Activated naive CD8-positive, alpha-beta T cell treated with anti-CD3 and anti-CD28 coated beads, Interleukin-2, amount 10 ng/mL, durations not matched to agents 7 days and 5 days (primary cell): ENCODE results near the gene MTG2. TPM values are rescaled to one million over a fixed set of nuclear protein-coding genes. Genes with fewer than 3 reads are reported as not detected.
A peak's percentile ranks its signal among the peaks of the same experiment; 100 is the strongest.

Experiments used
- ATAC-seq: fragments of 150-1000 bp; cut with Tn5 transposase; one replicate; pipeline ENCODE4 v1.10.0; 2021; ENCODE audit warnings: low read depth, moderate library complexity
- POLR2A ChIA-PET: fragments of 350-600 bp; sonication (Branson Sonifier 250); formaldehyde crosslinking; loops from one replicate; lab custom pipeline; 2021; ENCODE audit warnings: antibody characterized with exemption; lab: Charles Lee
- DNase-seq: peaks from one replicate; pipeline ENCODE4 v3.0.0; 2021
- H3K27ac Mint-ChIP-seq: one replicate; pipeline ENCODE4 v1.8.0; 2022; ENCODE audit warnings: mild to moderate bottlenecking, mixed read lengths
- H3K27me3 Mint-ChIP-seq: one replicate; pipeline ENCODE4 v1.8.0; 2022; ENCODE audit warnings: mild to moderate bottlenecking, moderate library complexity, mixed read lengths
- H3K36me3 Mint-ChIP-seq: one replicate; pipeline ENCODE4 v1.8.0; 2021; ENCODE audit warnings: mild to moderate bottlenecking, mixed read lengths
- H3K4me1 Mint-ChIP-seq: one replicate; pipeline ENCODE4 v1.8.0; 2021; ENCODE audit warnings: mixed read lengths
- H3K4me3 Mint-ChIP-seq: one replicate; pipeline ENCODE4 v1.8.0; 2022; ENCODE audit warnings: mild to moderate bottlenecking, moderate library complexity, mixed read lengths
- H3K9me3 Mint-ChIP-seq: one replicate; pipeline ENCODE4 v1.8.0; 2021; ENCODE audit warnings: mixed read lengths
- total RNA-seq, 2 experiments: library from RNA; stranded (reverse); gene quantifications; one replicate each; pipeline ENCODE4 v1.2.3, GENCODE V29; 2021

The MTG2 gene
- total RNA-seq, 2 experiments from 2014 or later: 34.9 to 39.5 TPM

DNA sequence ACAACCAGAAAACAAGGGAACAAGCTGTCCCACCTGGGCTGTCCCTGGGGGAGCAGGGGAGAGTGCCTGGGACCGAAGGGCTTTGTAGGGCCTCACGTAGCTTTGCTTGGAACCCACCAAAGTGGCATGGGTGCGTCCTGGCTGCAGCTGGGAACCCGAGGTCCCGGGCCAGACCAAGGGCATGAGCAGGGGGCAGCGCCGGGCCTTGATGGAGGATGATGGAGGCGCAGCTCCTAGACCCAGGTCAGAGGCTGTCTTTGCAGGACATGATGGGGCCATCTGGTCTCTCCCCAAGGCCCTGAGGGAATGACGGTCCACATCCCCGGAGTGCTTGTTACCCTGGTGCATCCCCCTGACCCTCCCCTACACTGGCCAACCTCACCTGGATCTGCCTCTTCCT, 47.9 kb downstream of the MTG2 start:
- DNase-seq: no peak
- H3K4me1 Mint-ChIP-seq: no peaks in the 10 kb centered on the region
- no peak for ATAC-seq
- no peaks in the 10 kb centered on the region for H3K9me3 Mint-ChIP-seq
- POLR2A ChIA-PET: interaction anchor here (1.4 kb wide), 1 partner anchor 88 kb away, joined by 3 read pairs; the partner anchor contains the start of genes PSMA7 and SS18L1
- H3K27ac Mint-ChIP-seq: no peak overlapping the region
- H3K36me3 Mint-ChIP-seq: no peaks in the 10 kb centered on the region
- no peaks in the 10 kb centered on the region for H3K27me3 Mint-ChIP-seq
- H3K4me3 Mint-ChIP-seq: no peak overlapping the region

DNA sequence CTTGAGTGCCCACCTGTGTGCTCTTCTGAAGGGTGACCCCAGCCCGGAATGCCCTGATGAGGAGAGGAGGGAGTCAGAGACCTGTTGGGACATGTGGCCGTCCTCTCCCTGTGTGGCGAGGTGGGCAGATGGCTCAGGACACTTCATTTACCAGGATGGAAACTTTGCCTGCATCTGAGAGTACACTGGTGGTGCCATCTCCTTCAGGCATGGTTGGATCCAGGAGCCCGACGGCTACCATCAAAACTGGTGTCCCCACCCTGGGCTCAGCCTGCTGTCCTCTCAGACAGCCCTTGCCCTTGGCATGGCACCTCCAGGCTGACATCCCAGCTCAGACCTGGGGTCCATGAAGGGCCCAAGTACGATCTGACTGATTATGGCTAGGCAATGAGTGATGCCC, 48.5 kb downstream of the MTG2 start:
- no peaks in the 10 kb centered on the region for H3K27me3 Mint-ChIP-seq
- DNase-seq: no peak
- H3K4me1 Mint-ChIP-seq: no peaks in the 10 kb centered on the region
- H3K4me3 Mint-ChIP-seq: no peak overlapping the region
- POLR2A ChIA-PET: interaction anchor here (1.4 kb wide), 1 partner anchor 88 kb away, joined by 3 read pairs; the partner anchor contains the start of genes PSMA7 and SS18L1
- H3K36me3 Mint-ChIP-seq: no peaks in the 10 kb centered on the region
- ATAC-seq: no peak
- no peaks in the 10 kb centered on the region for H3K9me3 Mint-ChIP-seq
- H3K27ac Mint-ChIP-seq: no peak overlapping the region

DNA sequence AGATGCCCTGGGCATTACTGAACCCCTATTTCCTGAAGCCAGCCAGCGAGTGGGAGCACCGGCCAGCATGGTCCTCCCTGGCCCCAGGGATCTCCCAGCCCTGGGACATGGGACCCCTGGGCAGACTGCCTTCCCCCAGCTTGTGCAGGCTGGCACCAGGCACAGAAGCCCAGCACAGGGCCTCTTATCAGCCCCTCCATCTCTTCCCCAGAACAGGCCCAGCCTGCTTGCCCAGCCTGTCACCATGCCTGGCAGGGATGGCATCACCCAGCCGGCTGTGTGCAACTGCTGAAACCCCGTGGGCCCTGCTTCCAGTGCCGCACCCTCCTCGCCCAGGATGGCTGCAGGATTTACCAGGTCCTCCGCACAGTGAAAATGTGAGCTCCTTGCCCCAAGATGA, 49.4 kb downstream of the MTG2 start:
- H3K36me3 Mint-ChIP-seq: no peaks in the 10 kb centered on the region
- POLR2A ChIA-PET: interaction anchor here (1.4 kb wide), 1 partner anchor 89 kb away, joined by 3 read pairs; the partner anchor contains the start of genes PSMA7 and SS18L1
- ATAC-seq: no peak
- H3K27ac Mint-ChIP-seq: no peak overlapping the region
- no peak for DNase-seq
- no peaks in the 10 kb centered on the region for H3K9me3 Mint-ChIP-seq
- no peak overlapping the region for H3K4me3 Mint-ChIP-seq
- H3K4me1 Mint-ChIP-seq: no peaks in the 10 kb centered on the region
- H3K27me3 Mint-ChIP-seq: no peaks in the 10 kb centered on the region

DNA sequence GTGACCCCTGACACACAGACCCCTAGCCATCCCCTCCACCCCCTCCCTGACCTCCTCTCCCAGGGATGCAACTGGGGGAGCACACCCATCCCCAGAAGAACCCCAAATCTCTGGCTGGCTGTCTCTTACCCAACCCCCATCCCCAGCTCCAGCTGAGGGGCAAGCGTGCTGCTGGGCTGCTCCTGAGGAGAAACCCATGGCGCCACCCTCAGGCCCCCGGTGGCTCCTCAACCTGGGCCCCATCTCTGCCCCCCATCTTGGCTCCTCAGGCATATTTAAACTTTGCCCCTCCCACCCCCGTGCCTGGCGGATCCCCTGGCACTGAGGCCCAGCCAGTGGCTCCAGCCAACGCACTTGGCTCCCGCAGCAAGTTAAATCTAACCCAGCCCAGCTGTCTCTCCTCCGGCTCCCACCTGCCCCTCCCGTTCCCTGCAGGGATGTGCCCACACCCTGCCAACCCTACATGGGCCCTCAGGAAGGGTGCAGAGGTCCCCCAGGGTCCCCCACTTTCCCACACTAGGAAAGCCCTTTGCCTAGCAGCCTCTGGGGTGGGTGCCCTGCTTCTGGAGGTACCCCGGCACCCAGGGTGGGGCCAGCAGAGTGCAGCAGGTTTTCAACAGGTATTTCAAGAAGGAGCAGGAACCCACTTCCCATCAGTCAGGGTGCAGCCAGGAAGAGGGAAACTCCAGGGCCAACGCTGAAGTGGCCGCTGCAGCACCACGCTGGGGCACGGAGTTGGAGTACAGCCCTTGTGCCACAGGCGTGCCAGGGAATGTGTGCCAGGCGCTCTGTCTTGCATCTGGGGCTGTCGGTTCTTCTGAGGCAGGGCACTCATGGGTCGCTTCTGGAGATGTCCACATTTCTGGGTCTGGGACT, 50.2 kb downstream of the MTG2 start:
- H3K4me1 Mint-ChIP-seq: peaks cover 4% of the 10 kb centered on the region
- DNase-seq (no peak), ATAC-seq (no peak)
- H3K9me3 Mint-ChIP-seq: no peaks in the 10 kb centered on the region
- no peak overlapping the region for H3K4me3 Mint-ChIP-seq
- no peak overlapping the region for H3K27ac Mint-ChIP-seq
- H3K27me3 Mint-ChIP-seq: no peaks in the 10 kb centered on the region
- POLR2A ChIA-PET: no interaction called here
- no peaks in the 10 kb centered on the region for H3K36me3 Mint-ChIP-seq

DNA sequence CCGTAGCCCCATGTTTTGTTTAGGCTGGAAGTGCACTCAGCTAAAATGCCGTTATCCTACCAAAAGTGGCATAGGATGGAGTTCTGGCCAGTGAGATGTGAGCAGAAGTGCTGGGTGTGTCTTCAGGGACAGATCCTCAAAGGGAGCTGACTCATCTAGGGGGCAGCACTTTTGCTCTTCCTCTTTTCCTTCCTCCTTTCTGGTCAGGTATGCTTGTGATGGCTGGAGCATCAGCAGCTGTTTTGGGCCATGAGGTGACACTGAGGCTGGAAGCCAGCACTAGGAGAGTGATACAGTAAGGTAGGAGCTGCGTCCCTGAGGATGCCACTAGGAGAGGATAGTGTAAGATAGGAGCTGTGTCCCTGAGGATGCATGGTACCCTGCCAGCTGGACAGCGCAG, 50.9 kb downstream of the MTG2 start:
- H3K9me3 Mint-ChIP-seq: no peaks in the 10 kb centered on the region
- DNase-seq: no peak
- peaks cover 4% of the 10 kb centered on the region for H3K4me1 Mint-ChIP-seq
- no peak overlapping the region for H3K27ac Mint-ChIP-seq
- POLR2A ChIA-PET: no interaction called here
- H3K4me3 Mint-ChIP-seq: no peak overlapping the region
- no peaks in the 10 kb centered on the region for H3K36me3 Mint-ChIP-seq
- H3K27me3 Mint-ChIP-seq: no peaks in the 10 kb centered on the region
- no peak for ATAC-seq

DNA sequence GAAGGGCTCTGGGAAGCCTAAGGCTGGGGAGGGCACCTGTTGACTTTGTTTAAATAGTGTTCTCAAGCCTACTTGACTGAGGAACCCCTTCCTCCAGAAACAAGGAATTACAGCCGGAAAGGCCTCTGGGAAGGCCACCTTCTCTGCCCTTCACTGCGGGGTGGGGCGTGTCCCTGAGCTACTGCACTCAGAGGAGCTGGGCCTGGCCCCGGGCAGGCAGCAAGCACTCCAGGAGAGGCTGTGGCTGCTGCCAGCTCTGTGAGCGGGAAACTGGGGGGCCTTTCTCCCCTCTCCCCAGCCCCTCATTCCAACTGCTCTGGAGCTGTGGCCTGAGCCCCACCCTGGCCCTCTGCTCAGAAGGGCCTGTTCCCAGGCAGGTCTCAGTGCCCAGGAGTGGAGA, 51.5 kb downstream of the MTG2 start:
- H3K36me3 Mint-ChIP-seq: no peaks in the 10 kb centered on the region
- H3K27me3 Mint-ChIP-seq: no peaks in the 10 kb centered on the region
- no peak overlapping the region for H3K27ac Mint-ChIP-seq
- no peak overlapping the region for H3K4me3 Mint-ChIP-seq
- POLR2A ChIA-PET: no interaction called here
- no peak for ATAC-seq
- peaks cover 7% of the 10 kb centered on the region for H3K4me1 Mint-ChIP-seq
- H3K9me3 Mint-ChIP-seq: no peaks in the 10 kb centered on the region
- DNase-seq: no peak

DNA sequence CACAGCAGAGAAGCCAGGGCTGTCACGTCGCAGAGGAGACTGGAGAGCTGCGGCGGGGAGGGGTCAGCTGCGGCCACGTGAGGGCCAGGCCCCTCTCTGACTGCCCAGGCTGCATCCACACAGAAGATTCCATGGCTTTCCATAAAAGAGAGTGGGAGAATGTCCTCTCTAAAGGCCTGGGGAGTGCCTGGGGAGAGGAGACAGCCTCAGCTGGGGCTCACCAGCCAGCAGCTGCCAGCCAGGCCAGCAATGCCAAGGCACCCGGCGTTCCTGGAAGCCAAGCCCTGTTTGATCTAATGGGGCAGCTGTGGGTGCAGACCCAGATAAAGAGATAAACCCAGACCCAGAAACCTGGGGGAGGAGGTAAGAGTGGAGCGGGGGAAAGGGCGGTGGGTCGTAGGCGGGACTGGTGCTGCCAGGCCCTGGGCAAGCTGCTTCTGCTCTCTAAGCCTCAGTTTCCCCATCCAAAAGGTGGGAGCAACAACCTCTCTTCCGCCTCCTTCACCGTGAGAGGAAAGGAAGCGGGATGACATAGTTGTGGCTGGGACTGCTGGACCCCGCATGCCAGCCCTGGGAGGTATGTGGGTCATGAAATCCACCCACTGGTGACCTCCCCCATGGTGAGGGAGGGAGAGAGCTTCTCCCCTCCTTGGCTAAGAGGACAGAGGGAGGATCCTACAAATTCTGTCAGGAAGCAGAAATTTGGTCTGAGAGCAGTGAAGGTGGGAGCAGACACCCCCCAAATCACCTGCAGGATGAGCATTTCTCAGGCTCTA, 52.4 kb downstream of the MTG2 start:
- Mint-ChIP-seq H3K4me1 (peaks cover 14% of the 10 kb centered on the region), H3K4me3 (no peak overlapping the region), H3K36me3 (no peaks in the 10 kb centered on the region), H3K27ac (no peak overlapping the region), H3K9me3 (no peaks in the 10 kb centered on the region), H3K27me3 (no peaks in the 10 kb centered on the region)
- ATAC-seq (no peak), DNase-seq (no peak)
- POLR2A ChIA-PET: no interaction called here

DNA sequence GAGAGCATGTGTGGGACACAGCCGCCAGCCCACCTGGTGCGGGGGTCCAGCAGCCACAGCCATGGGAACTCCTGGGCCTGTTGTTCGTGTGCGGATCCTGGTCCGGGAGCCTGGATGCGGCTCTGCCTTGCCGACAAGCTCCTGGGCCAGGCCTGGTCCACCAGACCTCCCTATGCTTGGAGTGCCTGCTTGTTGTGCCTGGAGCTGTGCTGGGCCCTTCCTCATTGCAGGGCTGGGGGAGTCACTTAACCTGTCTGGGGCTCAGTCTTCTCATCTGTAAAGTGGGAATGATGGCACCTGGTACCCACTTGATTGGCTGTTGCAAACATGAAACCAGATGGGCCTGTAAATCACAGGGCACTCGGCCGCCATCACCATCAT, 52.9 kb downstream of the MTG2 start:
- POLR2A ChIA-PET: no interaction called here
- Mint-ChIP-seq H3K9me3 (no peaks in the 10 kb centered on the region), H3K36me3 (no peaks in the 10 kb centered on the region), H3K4me3 (no peak overlapping the region), H3K27ac (no peak overlapping the region), H3K27me3 (no peaks in the 10 kb centered on the region), H3K4me1 (peaks cover 15% of the 10 kb centered on the region)
- no peak for ATAC-seq
- no peak for DNase-seq

DNA sequence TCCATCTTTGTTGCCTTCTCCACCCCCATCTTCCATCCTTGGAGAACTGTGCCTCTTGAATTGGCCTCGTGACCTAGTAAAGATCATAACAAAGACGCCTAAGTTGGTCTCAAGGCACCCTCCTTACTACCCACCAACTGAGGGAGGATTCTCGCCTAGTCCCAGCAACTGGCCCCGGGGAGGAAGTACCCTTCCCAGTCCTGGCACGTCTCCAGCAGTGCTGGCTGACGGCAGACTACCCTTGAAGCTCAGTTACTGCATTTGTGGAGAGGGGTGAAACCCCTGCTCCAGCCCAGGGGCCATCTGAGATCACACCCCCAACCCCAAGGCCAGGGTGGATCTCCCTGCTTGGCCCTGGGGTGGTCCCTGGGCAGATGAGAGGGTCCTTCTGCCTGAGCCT, 53.4 kb downstream of the MTG2 start:
- ATAC-seq (no peak), DNase-seq (no peak)
- no peak overlapping the region for H3K4me3 Mint-ChIP-seq
- H3K36me3 Mint-ChIP-seq: no peaks in the 10 kb centered on the region
- H3K27me3 Mint-ChIP-seq: no peaks in the 10 kb centered on the region
- peaks cover 15% of the 10 kb centered on the region for H3K4me1 Mint-ChIP-seq
- H3K27ac Mint-ChIP-seq: no peak overlapping the region
- POLR2A ChIA-PET: no interaction called here
- no peaks in the 10 kb centered on the region for H3K9me3 Mint-ChIP-seq

DNA sequence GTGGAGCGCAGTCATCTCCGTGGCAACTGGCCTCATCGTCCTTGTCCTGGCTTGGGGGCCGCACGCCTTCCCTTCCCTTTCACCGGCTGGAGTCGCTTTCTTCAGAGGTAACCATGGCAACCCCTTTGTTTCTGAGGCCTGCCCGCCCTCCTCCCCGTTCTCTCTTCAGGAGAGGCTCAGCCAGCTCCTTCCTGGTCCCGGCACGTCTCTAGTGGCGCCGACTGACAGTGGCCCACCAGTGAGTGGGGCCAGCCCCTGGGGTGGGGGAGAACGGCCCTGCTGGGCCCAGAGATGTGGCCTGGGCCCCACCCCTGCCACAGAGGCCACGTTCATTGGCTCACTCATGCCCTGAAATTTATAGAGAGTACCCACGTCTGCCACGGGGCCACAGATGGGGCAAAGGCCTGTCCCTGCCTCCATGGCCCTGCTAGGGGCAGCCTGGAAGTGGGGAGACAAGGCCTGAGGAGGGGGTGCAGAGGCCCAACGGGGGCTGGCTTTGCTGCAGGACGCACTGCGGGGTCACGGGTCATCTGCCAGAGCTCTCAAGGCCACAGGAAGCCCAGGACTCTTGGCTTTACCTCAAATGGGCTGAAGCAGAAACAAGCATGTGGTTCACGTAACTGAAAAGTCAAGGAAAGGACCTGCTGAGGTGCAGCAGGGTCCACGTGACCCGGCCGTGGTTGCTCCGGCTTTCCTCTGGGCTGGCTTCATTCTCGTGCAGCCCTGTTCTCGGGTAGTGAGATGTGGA, 54.1 kb downstream of the MTG2 start:
- Mint-ChIP-seq H3K4me1 (peaks cover 17% of the 10 kb centered on the region), H3K27ac (no peak overlapping the region), H3K9me3 (no peaks in the 10 kb centered on the region), H3K4me3 (no peak overlapping the region), H3K36me3 (no peaks in the 10 kb centered on the region), H3K27me3 (no peaks in the 10 kb centered on the region)
- POLR2A ChIA-PET: no interaction called here
- no peak for DNase-seq
- no peak for ATAC-seq

DNA sequence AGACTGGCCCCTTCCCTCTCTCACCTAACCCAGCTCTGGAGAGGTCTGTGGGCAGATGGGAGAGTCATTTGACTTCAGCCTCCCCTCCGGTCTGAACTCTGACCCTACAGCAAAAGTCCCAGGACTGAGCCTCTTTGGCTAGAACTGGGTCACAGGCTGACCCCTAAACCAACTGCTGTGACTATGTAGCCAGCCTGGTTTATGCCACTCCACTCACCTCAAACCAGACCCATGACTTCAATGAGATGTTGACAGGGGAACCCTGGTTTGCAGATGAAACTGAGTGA, 54.6 kb downstream of the MTG2 start:
- POLR2A ChIA-PET: interaction anchor here (0.6 kb wide), 1 partner anchor 773 kb away, joined by 3 read pairs; no protein-coding TSS in a partner anchor
- Mint-ChIP-seq H3K27me3 (no peaks in the 10 kb centered on the region), H3K4me3 (peak overlapping the region; percentile 70), H3K27ac (peak overlapping the region; percentile 77), H3K9me3 (no peaks in the 10 kb centered on the region), H3K36me3 (no peaks in the 10 kb centered on the region), H3K4me1 (peaks cover 17% of the 10 kb centered on the region)
- ATAC-seq (no peak), DNase-seq (no peak)

DNA sequence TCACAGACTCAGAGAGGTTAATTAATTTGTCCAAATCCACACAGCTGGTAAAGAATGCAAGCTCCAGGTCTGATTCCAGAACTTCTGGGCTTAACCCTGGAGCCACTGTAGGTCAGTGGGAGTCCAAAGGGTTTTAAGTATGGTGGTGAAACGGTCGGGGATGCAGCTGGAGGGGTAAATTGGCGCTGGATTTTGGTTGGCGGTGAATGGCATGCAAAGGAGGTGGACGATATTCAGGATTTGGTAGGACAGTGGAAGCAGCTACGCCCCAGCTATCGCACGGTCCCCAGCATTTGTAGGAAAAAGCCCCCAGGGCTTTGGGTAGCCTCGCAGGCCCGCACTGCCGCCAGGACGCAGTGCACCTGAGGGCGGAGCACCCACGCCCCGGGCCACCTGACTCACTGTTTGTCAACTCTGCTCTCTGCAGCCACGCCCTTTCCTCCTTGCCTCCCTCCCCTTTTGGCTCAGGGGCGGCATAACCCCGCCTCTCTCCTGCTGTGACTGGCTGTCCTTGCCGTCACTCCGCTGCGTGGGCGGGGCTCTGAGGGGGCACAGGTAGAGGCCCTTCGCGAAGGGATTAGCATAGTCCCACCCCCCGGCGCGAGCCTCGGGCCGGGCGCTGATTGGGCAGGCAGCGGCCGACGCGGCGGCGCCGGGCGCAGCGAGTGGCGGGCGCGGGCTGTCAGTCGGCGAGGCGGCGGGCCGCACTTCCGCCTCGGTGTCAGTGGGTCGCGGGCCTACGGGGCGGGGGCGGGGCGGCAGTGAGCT, 55.2 kb downstream of the MTG2 start, which contains the start of gene OSBPL2:
TSS of gene OSBPL2 (plus strand) at position 721 of the 768 bp plus-strand sequence. CDS start 17,664 bp downstream, outside the sequence.
- POLR2A ChIA-PET: interaction anchor here (0.5 to 0.6 kb wide), 2 partner anchors 773 to 1750 kb away, joined by 3 read pairs; no protein-coding TSS in a partner anchor
- no peaks in the 10 kb centered on the region for H3K27me3 Mint-ChIP-seq

More for the DNA sequence above, 55.2 kb downstream of the MTG2 start, which contains the start of gene OSBPL2:
- no peaks in the 10 kb centered on the region for H3K9me3 Mint-ChIP-seq
- DNase-seq (peak; percentile 100), ATAC-seq (peak; percentile 98)
- peaks cover 17% of the 10 kb centered on the region for H3K4me1 Mint-ChIP-seq
- H3K36me3 Mint-ChIP-seq: no peaks in the 10 kb centered on the region
- peak within 1 kb of the TSS; percentile 77 for H3K27ac Mint-ChIP-seq
- peak within 1 kb of the TSS; percentile 75 for H3K4me3 Mint-ChIP-seq
